ENCODE measurements around the gene B4GALNT2.
"Not testable (repeated sequence)": the region's sequence is repeated elsewhere in the genome, so short reads cannot be mapped to it uniquely, and the experiment has no call there.

Gene B4GALNT2, protein sequence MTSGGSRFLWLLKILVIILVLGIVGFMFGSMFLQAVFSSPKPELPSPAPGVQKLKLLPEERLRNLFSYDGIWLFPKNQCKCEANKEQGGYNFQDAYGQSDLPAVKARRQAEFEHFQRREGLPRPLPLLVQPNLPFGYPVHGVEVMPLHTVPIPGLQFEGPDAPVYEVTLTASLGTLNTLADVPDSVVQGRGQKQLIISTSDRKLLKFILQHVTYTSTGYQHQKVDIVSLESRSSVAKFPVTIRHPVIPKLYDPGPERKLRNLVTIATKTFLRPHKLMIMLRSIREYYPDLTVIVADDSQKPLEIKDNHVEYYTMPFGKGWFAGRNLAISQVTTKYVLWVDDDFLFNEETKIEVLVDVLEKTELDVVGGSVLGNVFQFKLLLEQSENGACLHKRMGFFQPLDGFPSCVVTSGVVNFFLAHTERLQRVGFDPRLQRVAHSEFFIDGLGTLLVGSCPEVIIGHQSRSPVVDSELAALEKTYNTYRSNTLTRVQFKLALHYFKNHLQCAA

DNA sequence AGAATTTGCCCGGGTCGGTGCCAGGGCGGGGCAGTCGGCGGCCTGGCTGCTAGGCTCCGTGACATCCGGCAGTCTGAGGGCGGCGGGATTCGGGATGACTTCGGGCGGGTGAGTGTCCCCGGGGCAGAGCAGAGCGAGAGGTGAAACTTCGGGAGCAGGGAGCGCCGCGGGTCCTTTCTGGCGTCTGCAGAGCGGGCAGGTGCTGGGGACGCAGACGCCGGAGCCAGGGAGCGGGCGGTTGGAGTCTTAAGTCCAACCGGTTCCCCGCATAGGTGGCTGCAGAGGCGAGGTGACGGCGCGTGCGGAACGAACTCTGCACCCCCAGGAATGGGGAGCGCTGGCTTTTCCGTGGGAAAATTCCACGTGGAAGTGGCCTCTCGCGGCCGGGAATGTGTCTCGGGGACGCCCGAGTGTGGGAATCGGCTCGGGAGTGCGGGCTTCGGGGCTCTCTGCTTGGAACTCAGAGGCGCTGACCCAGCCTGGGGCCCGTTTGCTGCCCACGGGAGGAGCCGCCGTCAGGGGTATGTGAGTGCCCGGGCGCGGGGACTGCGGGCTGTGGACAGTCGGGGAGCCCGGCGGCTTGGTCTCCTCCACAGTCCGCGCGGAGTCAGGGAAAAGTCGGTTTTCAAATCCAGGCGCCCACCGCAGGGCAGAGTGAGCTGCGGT lies at the start of gene B4GALNT2:
B4GALNT2 (plus strand) TSS at position 71 of the 666 bp plus-strand sequence; CDS start at position 95, 24 bp downstream.
- no peak within 1 kb of the TSS for H3K4me3 ChIP-seq (ENCODE audit: low read depth, low read length)
- TF ChIP-seq, protein P1, sequence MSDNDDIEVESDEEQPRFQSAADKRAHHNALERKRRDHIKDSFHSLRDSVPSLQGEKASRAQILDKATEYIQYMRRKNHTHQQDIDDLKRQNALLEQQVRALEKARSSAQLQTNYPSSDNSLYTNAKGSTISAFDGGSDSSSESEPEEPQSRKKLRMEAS (IDR thresholded peaks at IDR 0.05; ENCODE audit: low read depth, low read length) = no peak
- TF ChIP-seq MYC (IDR thresholded peaks at IDR 0.05; ENCODE audit: low read depth, low read length) = no peak
- TF ChIP-seq POLR2A (IDR thresholded peaks at IDR 0.05; ENCODE audit: extremely low read depth, insufficient read length) = no peak
- TF ChIP-seq, protein P2, sequence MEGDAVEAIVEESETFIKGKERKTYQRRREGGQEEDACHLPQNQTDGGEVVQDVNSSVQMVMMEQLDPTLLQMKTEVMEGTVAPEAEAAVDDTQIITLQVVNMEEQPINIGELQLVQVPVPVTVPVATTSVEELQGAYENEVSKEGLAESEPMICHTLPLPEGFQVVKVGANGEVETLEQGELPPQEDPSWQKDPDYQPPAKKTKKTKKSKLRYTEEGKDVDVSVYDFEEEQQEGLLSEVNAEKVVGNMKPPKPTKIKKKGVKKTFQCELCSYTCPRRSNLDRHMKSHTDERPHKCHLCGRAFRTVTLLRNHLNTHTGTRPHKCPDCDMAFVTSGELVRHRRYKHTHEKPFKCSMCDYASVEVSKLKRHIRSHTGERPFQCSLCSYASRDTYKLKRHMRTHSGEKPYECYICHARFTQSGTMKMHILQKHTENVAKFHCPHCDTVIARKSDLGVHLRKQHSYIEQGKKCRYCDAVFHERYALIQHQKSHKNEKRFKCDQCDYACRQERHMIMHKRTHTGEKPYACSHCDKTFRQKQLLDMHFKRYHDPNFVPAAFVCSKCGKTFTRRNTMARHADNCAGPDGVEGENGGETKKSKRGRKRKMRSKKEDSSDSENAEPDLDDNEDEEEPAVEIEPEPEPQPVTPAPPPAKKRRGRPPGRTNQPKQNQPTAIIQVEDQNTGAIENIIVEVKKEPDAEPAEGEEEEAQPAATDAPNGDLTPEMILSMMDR (IDR thresholded peaks at IDR 0.05; ENCODE audit: low read depth, low read length) = no peak
- DNase-seq (ENCODE audit: low read depth) = no peak

DNA sequence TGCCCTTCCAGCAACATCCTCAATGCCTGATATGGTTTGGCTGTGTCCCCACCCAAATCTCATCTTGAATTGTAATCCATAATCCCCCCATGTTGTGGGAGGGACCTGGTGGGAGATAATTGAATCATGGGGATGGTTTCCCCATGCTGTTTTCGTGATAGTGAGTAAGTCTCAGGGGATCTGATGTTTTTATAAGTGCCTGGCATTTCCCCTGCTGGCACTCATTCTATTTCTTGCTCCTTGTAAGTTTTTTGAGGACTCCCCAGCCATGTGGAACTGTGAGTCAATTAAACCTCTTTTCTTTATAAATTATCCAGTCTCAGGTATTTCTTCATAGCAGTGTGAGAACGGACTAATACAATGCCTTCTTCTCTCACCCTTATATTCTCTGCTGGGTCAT lies 47.5 kb upstream of the B4GALNT2 start:
- H3K4me3 ChIP-seq (ENCODE audit: low read depth, low read length); DNase-seq (ENCODE audit: low read depth): not testable (repeated sequence)

DNA sequence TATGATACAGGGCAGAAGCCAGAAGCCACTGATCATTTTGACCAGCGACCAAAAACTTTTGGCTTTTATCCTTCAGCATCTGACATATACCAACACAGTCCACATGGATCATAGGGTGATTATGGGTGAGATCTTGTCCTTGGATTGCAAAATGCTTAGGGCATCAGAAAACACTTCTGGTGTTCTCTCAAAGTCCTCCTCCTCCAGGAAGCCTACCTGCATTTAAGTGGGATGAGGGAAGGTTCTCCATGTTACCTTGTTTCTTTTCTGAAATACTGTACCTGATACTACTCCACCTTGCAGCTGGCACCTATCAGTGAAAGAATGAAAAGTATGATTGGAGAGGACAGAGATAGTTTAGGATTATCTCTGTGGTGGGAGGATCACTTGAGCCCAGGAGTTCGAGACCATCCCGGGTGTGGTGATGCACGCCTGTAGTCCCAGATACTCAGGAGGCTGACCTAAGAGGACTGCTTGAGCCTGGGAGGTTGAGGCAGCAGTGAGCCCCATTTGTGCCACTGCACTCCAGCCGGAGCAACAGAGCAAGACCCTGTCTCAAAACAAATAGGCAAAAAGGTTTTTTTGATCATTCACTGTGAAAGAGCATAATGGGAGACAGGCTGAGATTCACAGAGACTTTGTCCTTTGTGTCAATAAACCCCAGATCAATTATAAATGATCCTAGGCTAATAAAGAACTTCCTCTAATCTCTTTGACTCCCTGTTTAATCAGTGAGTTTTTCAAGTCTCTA lies 46.8 kb upstream of the B4GALNT2 start:
- DNase-seq (ENCODE audit: low read depth) = no peak
- TF ChIP-seq, protein P1 (IDR thresholded peaks at IDR 0.05; ENCODE audit: low read depth, low read length) = no peak
- TF ChIP-seq POLR2A (IDR thresholded peaks at IDR 0.05; ENCODE audit: extremely low read depth, insufficient read length) (no peak), MYC (IDR thresholded peaks at IDR 0.05; ENCODE audit: low read depth, low read length) (no peak)
- TF ChIP-seq, protein P2 (IDR thresholded peaks at IDR 0.05; ENCODE audit: low read depth, low read length) = no peak
- no peak overlapping the region for H3K4me3 ChIP-seq (ENCODE audit: low read depth, low read length)

DNA sequence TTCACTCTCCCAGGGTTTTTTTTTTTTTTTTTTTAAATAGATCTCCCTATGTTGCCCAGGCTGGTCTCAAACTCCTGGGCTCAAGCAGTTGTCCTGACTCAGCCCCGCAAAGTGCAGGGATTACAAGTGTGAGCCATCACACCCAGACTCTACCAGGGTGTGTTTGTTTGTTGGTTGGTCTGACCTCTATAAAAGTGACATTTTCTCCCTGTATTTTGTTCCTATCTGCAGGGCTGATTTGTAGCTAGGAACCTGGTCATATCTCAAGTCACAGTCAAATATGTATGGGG lies 46.3 kb upstream of the B4GALNT2 start:
- no peak overlapping the region for H3K4me3 ChIP-seq (ENCODE audit: low read depth, low read length)
- TF ChIP-seq POLR2A (IDR thresholded peaks at IDR 0.05; ENCODE audit: extremely low read depth, insufficient read length) (no peak), MYC (IDR thresholded peaks at IDR 0.05; ENCODE audit: low read depth, low read length) (no peak)
- TF ChIP-seq, protein P1 (IDR thresholded peaks at IDR 0.05; ENCODE audit: low read depth, low read length) = no peak
- TF ChIP-seq, protein P2 (IDR thresholded peaks at IDR 0.05; ENCODE audit: low read depth, low read length) = no peak
- DNase-seq (ENCODE audit: low read depth) = no peak

DNA sequence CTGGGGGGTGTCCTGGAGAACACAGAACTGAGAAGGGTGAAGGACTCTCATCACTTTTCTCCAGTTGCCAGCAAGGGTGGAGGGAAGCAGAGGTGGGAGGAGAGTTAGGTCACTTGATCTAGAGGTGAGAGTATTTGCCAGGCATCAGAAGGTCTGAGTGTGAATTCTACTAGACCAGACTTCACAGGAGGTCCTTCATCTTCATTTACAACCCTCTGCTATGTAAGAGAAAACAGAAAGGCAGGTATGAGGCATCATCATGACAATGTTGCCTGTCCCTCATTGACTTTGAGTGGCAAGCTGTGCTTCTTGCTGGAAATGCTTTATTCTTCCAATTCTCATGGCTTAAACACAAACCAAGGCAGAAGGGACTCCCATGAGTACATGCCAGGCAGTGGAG lies 45.9 kb upstream of the B4GALNT2 start:
- TF ChIP-seq, protein P1 (IDR thresholded peaks at IDR 0.05; ENCODE audit: low read depth, low read length) = no peak
- TF ChIP-seq, protein P2 (IDR thresholded peaks at IDR 0.05; ENCODE audit: low read depth, low read length) = no peak
- TF ChIP-seq MYC (IDR thresholded peaks at IDR 0.05; ENCODE audit: low read depth, low read length) (no peak), POLR2A (IDR thresholded peaks at IDR 0.05; ENCODE audit: extremely low read depth, insufficient read length) (no peak)
- DNase-seq (ENCODE audit: low read depth) = no peak
- no peak overlapping the region for H3K4me3 ChIP-seq (ENCODE audit: low read depth, low read length)

DNA sequence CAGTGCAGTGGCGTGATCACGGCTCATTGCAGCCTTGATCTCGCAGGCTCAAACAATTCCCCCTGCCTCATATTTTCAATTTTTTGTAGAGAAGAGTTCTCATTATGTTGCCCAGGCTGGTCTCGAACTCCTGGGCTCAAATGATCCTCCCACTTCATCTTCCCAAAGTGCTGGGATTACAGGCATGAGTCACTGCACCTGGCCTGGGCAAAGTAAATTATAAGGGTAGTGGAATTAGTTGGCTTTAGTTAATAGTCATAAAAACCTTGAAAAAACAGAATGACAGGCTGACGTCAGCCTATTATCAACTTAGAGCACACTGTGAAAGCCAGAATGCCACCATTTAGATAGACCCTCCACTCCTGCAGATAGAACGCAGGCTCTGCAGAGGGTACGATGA lies 43.5 kb upstream of the B4GALNT2 start:
- no peak overlapping the region for H3K4me3 ChIP-seq (ENCODE audit: low read depth, low read length)
- no peak for DNase-seq (ENCODE audit: low read depth)
- TF ChIP-seq, protein P1 (IDR thresholded peaks at IDR 0.05; ENCODE audit: low read depth, low read length) = no peak
- TF ChIP-seq MYC (IDR thresholded peaks at IDR 0.05; ENCODE audit: low read depth, low read length) (no peak), POLR2A (IDR thresholded peaks at IDR 0.05; ENCODE audit: extremely low read depth, insufficient read length) (no peak)
- TF ChIP-seq, protein P2 (IDR thresholded peaks at IDR 0.05; ENCODE audit: low read depth, low read length) = no peak
